ENCODE data around the gene PDCD4. TPM values are rescaled to one million over a fixed set of nuclear protein-coding genes. Genes with fewer than 3 reads are reported as not detected.
A peak's percentile ranks its signal among the peaks of the same experiment; 100 is the strongest.

The PDCD4 gene
- polyA plus RNA-seq, 1 donor, result 297 TPM

GRCh38 chr10:110829721-110830410, 41.9 kb upstream of the PDCD4 start:
- Histone ChIP-seq H3K27me3 (ENCODE audit: control insufficient read depth, insufficient read depth, low read length) (no peaks in the 10 kb centered on the region), H3K4me1 (ENCODE audit: control insufficient read depth, insufficient read depth, low read length) (peaks cover 17% of the 10 kb centered on the region), H3K27ac (ENCODE audit: low read length) (no peak overlapping the region), H3K4me3 (ENCODE audit: low read length) (no peak overlapping the region), H3K9me3 (ENCODE audit: control insufficient read depth, low read depth, low read length) (no peaks in the 10 kb centered on the region), H3K36me3 (ENCODE audit: control insufficient read depth, insufficient read depth, low read length) (no peaks in the 10 kb centered on the region)
- 75% methylated on average over 1 of the region's 11 CpGs for WGBS (ENCODE audit: insufficient coverage, low lambda C conversion rate)
- DNase-seq, result no peak

DNA sequence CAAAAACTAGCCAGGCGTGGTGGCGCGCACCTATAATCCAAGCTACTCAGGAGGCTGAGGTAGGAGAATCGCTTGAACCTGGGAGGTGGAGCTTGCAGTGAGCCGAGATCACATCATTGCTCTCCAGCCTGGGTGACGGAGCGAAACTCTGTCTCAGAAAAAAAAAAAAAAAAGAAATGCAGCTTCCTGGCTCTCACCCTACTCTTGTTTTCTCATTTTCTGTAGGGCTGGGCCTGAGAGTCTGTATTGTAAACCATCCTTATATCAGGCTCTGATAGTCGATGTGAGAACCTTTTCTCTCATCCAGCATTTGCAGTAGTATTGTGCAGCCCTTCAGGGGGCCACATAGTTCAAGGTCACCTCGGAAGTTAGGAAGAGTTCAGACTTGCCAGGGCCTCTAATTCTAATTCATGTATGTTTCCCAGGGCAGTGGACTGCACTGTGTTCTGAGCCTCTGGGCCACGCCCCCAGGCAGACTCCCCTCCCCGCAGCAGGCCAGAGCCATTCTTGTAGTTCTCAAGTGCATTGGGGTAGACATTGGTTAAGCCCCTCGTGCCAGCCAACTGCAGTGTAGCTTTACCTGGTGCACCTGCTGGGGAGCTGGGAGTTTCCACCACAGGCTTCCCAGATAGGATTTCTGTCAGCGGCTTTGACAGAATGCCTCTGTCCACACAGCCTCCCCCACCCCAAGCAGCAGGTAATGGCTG, 38.3 kb upstream of the PDCD4 start:
- peaks cover 50% of the 10 kb centered on the region for H3K4me1 ChIP-seq (ENCODE audit: control insufficient read depth, insufficient read depth, low read length)
- H3K36me3 ChIP-seq (ENCODE audit: control insufficient read depth, insufficient read depth, low read length), result no peaks in the 10 kb centered on the region
- peak in 1 of 2 donors; percentile 59 for DNase-seq
- peak overlapping the region; percentile 14 for H3K27ac ChIP-seq (ENCODE audit: low read length)
- no peaks in the 10 kb centered on the region for H3K27me3 ChIP-seq (ENCODE audit: control insufficient read depth, insufficient read depth, low read length)
- no peak overlapping the region for H3K4me3 ChIP-seq (ENCODE audit: low read length)
- H3K9me3 ChIP-seq (ENCODE audit: control insufficient read depth, low read depth, low read length), result no peaks in the 10 kb centered on the region
- WGBS (ENCODE audit: insufficient coverage, low lambda C conversion rate), result 93% methylated on average over 3 of the region's 13 CpGs

GRCh38 chr10:110833941-110834628, 37.6 kb upstream of the PDCD4 start:
- Histone ChIP-seq H3K4me1 (ENCODE audit: control insufficient read depth, insufficient read depth, low read length) (peaks cover 57% of the 10 kb centered on the region), H3K27ac (ENCODE audit: low read length) (peak overlapping the region; percentile 68), H3K36me3 (ENCODE audit: control insufficient read depth, insufficient read depth, low read length) (no peaks in the 10 kb centered on the region), H3K27me3 (ENCODE audit: control insufficient read depth, insufficient read depth, low read length) (no peaks in the 10 kb centered on the region), H3K4me3 (ENCODE audit: low read length) (no peak overlapping the region), H3K9me3 (ENCODE audit: control insufficient read depth, low read depth, low read length) (no peaks in the 10 kb centered on the region)
- no peak for DNase-seq
- no CpG with 5 or more reads among the region's 14 CpGs for WGBS (ENCODE audit: insufficient coverage, low lambda C conversion rate)

DNA sequence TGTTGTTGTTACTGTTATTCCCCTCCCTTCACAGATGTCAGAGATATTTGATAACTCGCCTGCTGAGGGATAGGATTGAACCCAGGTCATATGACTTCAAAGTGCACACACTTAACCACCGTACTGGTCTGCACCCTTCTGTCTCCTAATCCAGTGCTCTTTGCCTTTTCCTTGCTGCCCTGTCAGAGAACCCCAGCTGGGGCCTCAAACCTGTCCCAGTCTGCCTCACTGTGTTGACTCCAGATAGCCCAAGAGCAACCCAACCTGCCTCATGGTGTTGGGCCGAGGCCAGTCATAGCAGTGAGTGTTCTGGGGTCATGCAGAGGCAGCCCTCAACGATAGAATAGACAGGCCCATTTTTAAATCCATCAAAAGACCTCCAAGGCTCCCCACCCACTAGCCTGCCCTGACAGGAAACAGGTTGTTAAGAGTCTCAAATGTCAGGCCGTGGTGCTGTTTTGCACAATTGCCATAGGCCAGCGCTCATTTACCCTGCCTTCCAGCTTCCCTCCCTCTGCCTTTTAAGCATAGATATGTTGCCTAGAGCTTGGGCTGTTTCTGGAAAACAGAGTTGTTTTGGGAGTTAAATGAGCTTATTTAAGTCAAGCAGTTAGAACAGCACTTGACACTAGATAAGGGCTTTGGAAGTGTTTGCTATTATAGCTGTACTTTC, 37.0 kb upstream of the PDCD4 start:
- peak overlapping the region; percentile 68 for H3K27ac ChIP-seq (ENCODE audit: low read length)
- no CpG with 5 or more reads among the region's 6 CpGs for WGBS (ENCODE audit: insufficient coverage, low lambda C conversion rate)

DNA sequence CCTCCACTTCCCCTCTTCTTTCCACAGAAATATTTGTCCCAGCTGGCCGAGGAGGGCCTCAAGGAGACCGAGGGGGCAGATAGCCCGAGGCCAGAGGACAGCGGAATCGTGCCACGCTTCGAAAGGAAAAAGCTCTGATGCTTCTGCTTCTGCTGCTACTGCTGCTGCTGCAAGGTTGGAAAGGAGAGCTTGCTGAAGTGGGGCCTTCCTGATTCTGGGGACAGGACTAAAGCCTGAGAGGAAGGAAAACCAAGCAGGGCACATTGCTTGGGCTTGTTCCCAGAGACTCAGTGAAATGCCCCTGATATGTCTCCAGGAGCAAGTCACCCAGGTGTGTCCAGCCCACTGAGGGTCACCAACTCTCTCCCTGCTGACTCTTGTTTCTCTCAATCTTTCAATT, 35.9 kb upstream of the PDCD4 start:
- Histone ChIP-seq H3K27ac (ENCODE audit: low read length) (peak overlapping the region; percentile 21), H3K4me1 (ENCODE audit: control insufficient read depth, insufficient read depth, low read length) (peaks cover 69% of the 10 kb centered on the region), H3K4me3 (ENCODE audit: low read length) (no peak overlapping the region), H3K9me3 (ENCODE audit: control insufficient read depth, low read depth, low read length) (no peaks in the 10 kb centered on the region), H3K36me3 (ENCODE audit: control insufficient read depth, insufficient read depth, low read length) (no peaks in the 10 kb centered on the region), H3K27me3 (ENCODE audit: control insufficient read depth, insufficient read depth, low read length) (no peaks in the 10 kb centered on the region)
- DNase-seq, result no peak
- WGBS (ENCODE audit: insufficient coverage, low lambda C conversion rate), result no CpG with 5 or more reads among the region's 7 CpGs

More for the DNA sequence above, 37.0 kb upstream of the PDCD4 start:
- peaks cover 64% of the 10 kb centered on the region for H3K4me1 ChIP-seq (ENCODE audit: control insufficient read depth, insufficient read depth, low read length)
- no peaks in the 10 kb centered on the region for H3K36me3 ChIP-seq (ENCODE audit: control insufficient read depth, insufficient read depth, low read length)
- peak in 1 of 2 donors; percentile 84 for DNase-seq
- H3K27me3 ChIP-seq (ENCODE audit: control insufficient read depth, insufficient read depth, low read length), result no peaks in the 10 kb centered on the region
- no peaks in the 10 kb centered on the region for H3K9me3 ChIP-seq (ENCODE audit: control insufficient read depth, low read depth, low read length)
- H3K4me3 ChIP-seq (ENCODE audit: low read length), result no peak overlapping the region

DNA sequence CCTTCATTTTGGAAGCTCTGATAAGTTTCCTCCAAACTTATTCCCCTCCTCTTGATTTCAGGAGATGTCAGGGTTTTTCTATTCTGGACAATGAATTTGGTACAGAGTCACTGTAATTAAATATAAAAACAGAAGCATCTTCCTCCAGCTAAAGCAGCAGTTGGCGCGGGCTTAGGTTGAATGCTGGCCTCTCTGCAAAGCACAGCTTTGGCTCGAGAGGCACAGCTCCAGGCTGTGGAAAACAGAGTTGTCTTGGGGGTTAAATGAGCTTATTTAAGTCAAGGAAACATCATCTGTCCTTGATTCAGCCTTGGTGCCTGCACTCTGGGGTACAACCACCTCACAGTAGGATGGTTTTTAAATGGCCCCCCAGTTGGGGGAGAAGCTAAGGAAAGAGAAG, 35.0 kb upstream of the PDCD4 start:
- Histone ChIP-seq H3K9me3 (ENCODE audit: control insufficient read depth, low read depth, low read length) (no peaks in the 10 kb centered on the region), H3K36me3 (ENCODE audit: control insufficient read depth, insufficient read depth, low read length) (no peaks in the 10 kb centered on the region), H3K27ac (ENCODE audit: low read length) (peak overlapping the region; percentile 52), H3K4me3 (ENCODE audit: low read length) (no peak overlapping the region), H3K27me3 (ENCODE audit: control insufficient read depth, insufficient read depth, low read length) (no peaks in the 10 kb centered on the region), H3K4me1 (ENCODE audit: control insufficient read depth, insufficient read depth, low read length) (peaks cover 78% of the 10 kb centered on the region)
- WGBS (ENCODE audit: insufficient coverage, low lambda C conversion rate), result no CpG with 5 or more reads among the region's 3 CpGs
- DNase-seq, result no peak

DNA sequence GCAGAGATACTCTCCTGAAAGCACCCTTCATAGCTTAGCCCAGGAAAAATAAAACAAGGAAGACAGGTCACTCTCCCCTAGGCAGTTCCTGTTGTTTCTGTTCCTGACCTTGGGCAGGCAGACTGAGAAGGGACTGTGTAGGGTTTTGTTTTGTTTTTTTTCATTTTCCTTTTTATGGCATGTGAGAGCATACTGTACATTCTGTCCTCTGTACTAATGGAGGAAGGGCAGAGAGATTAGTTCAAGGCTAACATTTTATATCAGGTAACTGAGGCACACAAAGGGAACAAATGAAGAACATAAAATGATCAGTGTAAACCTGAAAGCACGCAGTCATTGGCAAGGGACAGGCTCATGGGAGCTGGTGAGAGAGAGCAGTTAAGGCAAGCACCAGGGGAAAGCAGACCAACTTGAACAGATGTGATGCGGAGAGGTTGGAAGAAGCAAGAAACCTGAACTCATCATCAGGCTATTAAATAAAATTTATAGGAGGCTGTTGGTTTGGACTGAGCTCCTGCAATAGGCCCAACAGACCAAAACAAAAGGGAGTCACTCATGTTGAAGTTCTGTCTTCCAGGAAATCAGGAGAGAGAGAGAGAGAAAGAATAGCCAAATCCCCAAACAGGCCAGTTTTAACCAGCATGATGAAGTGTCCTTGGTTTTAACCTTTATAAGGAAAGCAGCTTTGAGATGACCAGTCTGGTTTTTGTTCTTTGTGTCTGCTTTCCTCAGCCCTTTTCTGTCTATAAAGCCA, 34.1 kb upstream of the PDCD4 start:
- H3K4me1 ChIP-seq (ENCODE audit: control insufficient read depth, insufficient read depth, low read length), result peaks cover 87% of the 10 kb centered on the region
- peak overlapping the region; percentile 52 for H3K27ac ChIP-seq (ENCODE audit: low read length)
- peak in 1 of 2 donors; percentile 77 for DNase-seq
- H3K4me3 ChIP-seq (ENCODE audit: low read length), result no peak overlapping the region
- H3K36me3 ChIP-seq (ENCODE audit: control insufficient read depth, insufficient read depth, low read length), result no peaks in the 10 kb centered on the region
- no peaks in the 10 kb centered on the region for H3K27me3 ChIP-seq (ENCODE audit: control insufficient read depth, insufficient read depth, low read length)
- no CpG with 5 or more reads among the region's 2 CpGs for WGBS (ENCODE audit: insufficient coverage, low lambda C conversion rate)
- H3K9me3 ChIP-seq (ENCODE audit: control insufficient read depth, low read depth, low read length), result no peaks in the 10 kb centered on the region

DNA sequence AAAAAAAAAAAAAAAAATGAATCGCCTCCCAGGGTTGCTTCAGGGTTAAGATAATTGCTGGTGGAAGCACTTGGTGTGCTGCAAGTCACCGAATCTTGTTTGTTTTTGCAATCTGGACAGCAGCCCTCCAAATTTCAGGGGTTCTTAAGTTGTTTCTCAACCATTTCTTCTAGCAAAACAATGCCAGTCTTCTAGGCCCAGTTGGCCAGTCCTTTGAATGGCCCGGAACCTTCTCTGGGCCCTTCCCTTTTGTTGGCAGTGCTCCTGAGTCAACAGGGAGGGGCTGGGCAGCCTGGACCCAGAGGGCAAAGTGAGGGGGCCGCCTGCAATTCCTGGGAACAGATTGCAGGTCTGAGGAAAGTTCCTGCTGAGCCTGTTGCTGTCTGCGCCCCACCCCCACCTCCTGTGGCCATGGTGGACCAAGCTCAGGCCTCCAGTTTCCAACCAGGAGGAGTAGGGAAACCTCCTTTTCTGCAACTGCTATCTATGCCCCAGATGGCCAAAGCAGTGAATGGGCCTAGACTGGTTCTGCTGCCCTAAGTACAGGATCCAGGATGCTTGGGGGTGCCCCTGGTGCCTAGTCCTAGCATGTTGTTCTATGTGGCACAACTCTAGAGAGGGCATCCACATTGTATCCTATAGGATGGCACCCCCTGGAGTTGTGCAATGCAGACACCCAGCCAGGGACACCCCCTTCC, 31.4 kb upstream of the PDCD4 start:
- H3K9me3 ChIP-seq (ENCODE audit: control insufficient read depth, low read depth, low read length), result no peaks in the 10 kb centered on the region
- peak overlapping the region; percentile 94 for H3K27ac ChIP-seq (ENCODE audit: low read length)
- DNase-seq, result peak; percentile 91 to 96
- H3K36me3 ChIP-seq (ENCODE audit: control insufficient read depth, insufficient read depth, low read length), result no peaks in the 10 kb centered on the region
- no peaks in the 10 kb centered on the region for H3K27me3 ChIP-seq (ENCODE audit: control insufficient read depth, insufficient read depth, low read length)
- H3K4me1 ChIP-seq (ENCODE audit: control insufficient read depth, insufficient read depth, low read length), result peaks cover 92% of the 10 kb centered on the region
- WGBS (ENCODE audit: insufficient coverage, low lambda C conversion rate), result no CpG with 5 or more reads among the region's 5 CpGs
- H3K4me3 ChIP-seq (ENCODE audit: low read length), result no peak overlapping the region

- H3K27me3 ChIP-seq (ENCODE audit: control insufficient read depth, insufficient read depth, low read length), result no peaks in the 10 kb centered on the region
- H3K36me3 ChIP-seq (ENCODE audit: control insufficient read depth, insufficient read depth, low read length), result no peaks in the 10 kb centered on the region
- H3K9me3 ChIP-seq (ENCODE audit: control insufficient read depth, low read depth, low read length), result no peaks in the 10 kb centered on the region
- WGBS (ENCODE audit: insufficient coverage, low lambda C conversion rate), result no CpG with 5 or more reads among the region's 3 CpGs
- peak in 1 of 2 donors; percentile 34 for DNase-seq
- no peak overlapping the region for H3K4me3 ChIP-seq (ENCODE audit: low read length)
- peaks cover 92% of the 10 kb centered on the region for H3K4me1 ChIP-seq (ENCODE audit: control insufficient read depth, insufficient read depth, low read length)
- H3K27ac ChIP-seq (ENCODE audit: low read length), result peak overlapping the region; percentile 94
These were observed 30.8 kb upstream of the PDCD4 start for GRCh38 chr10:110840923-110841428.

Measured in large intestine (tissue), 3 donors.